Measurements from ENCODE around the gene TMEM248.
"Not testable (repeated sequence)": the region's sequence is repeated elsewhere in the genome, so short reads cannot be mapped to it uniquely, and the experiment has no call there.

TMEM248 gene

DNA sequence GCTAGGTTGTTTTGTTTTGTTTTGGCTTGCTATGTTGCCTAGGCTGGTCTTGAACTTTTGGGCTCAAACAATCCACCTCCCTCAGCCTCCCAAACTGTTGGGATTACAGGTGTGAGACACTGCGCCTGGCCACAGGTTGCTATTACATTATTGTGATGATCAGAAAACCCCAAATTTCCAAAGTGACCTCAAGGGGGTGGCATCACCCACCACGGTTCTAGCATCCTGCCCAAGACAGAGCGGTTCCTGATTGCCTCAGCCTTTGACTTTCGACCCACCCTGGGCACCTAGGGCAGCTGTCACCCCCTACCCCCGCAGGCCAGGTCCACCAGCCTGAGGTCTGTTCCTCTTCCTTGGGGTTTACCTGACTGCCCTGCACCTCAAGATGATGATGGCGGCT, 46.0 kb downstream of the TMEM248 start:
- no peak for TF ChIP-seq SUZ12 (IDR thresholded peaks at IDR 0.05; ENCODE audit: extremely low read depth, insufficient read depth, insufficient read length)
- TF ChIP-seq YY1 (IDR thresholded peaks at IDR 0.05; ENCODE audit: insufficient read depth, insufficient read length), result no peak
- TF ChIP-seq ZNF274 (IDR thresholded peaks at IDR 0.05; ENCODE audit: low read depth, low read length), result no peak
- DNase-seq (ENCODE audit: low read depth, low spot score), result no peak
- Histone ChIP-seq H3K4me3 (ENCODE audit: insufficient read length, low read depth) (no peak overlapping the region), H3K9me3 (ENCODE audit: insufficient read depth, low read length) (no peaks in the 10 kb centered on the region), H3K4me1 (ENCODE audit: insufficient read depth, insufficient read length) (peaks cover 5% of the 10 kb centered on the region), H3K9ac (ENCODE audit: insufficient read length, low read depth) (no peak overlapping the region), H3K27me3 (ENCODE audit: insufficient read depth, insufficient read length) (no peaks in the 10 kb centered on the region), H3K36me3 (ENCODE audit: insufficient read depth, insufficient read length, low read length) (no peaks in the 10 kb centered on the region)

DNA sequence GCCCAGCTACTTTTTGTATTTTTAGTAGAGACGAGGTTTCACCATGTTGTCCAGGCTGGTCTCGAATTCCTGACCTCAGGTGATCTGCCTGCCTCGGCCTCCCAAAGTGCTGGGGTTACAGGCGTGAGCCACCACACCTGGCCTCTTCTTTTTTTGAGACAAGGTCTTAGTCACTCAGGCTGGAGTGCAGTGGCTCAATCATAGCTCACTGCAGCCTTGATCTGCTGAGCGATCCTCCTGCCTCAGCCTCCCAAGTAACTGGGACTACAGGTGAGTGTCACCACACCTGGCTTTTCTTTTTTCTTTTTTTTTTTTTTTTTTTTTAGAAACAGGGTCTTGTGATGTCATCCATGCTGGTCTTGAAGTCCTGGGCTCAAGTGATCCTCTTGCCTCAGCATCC, 48.0 kb downstream of the TMEM248 start:
- H3K9ac ChIP-seq (ENCODE audit: insufficient read length, low read depth); H3K9me3 ChIP-seq (ENCODE audit: insufficient read depth, low read length); H3K4me1 ChIP-seq (ENCODE audit: insufficient read depth, insufficient read length); H3K27me3 ChIP-seq (ENCODE audit: insufficient read depth, insufficient read length); DNase-seq (ENCODE audit: low read depth, low spot score); H3K36me3 ChIP-seq (ENCODE audit: insufficient read depth, insufficient read length, low read length); H3K4me3 ChIP-seq (ENCODE audit: insufficient read length, low read depth): not testable (repeated sequence)

DNA sequence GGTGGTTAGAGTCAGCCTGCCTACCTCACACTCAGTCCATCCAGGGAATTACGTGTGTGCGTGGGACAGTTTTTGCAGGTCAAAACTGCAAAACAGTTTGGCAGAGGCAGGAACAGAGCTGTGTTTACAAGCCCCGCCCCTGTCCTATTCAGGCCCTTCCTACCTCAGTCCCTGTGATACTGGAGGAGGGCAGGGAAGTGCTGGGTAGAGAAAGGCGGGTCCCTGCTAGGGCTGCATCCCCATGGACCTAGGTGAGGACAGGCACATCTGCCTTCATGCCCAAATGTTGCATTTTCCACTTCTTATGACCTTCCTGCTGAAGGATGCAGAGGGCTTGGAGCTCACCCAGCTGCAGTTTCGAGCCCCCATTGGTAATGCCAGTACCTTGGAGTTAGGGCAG, 49.3 kb downstream of the TMEM248 start:
- H3K4me1 ChIP-seq (ENCODE audit: insufficient read depth, insufficient read length), result peaks cover 5% of the 10 kb centered on the region
- no peak for DNase-seq (ENCODE audit: low read depth, low spot score)
- no peak overlapping the region for H3K9ac ChIP-seq (ENCODE audit: insufficient read length, low read depth)
- no peaks in the 10 kb centered on the region; the same call in 1 of the 2 replicates for H3K9me3 ChIP-seq (ENCODE audit: insufficient read depth, low read length)
- H3K36me3 ChIP-seq (ENCODE audit: insufficient read depth, insufficient read length, low read length), result no peaks in the 10 kb centered on the region
- no peak overlapping the region for H3K4me3 ChIP-seq (ENCODE audit: insufficient read length, low read depth)
- no peak for TF ChIP-seq SUZ12 (IDR thresholded peaks at IDR 0.05; ENCODE audit: extremely low read depth, insufficient read depth, insufficient read length)
- no peak for TF ChIP-seq ZNF274 (IDR thresholded peaks at IDR 0.05; ENCODE audit: low read depth, low read length)
- no peak for TF ChIP-seq YY1 (IDR thresholded peaks at IDR 0.05; ENCODE audit: insufficient read depth, insufficient read length)
- H3K27me3 ChIP-seq (ENCODE audit: insufficient read depth, insufficient read length), result no peaks in the 10 kb centered on the region

GRCh38 chr7:66974986-66975590, 54.1 kb downstream of the TMEM248 start:
- Histone ChIP-seq H3K9me3 (ENCODE audit: insufficient read depth, low read length) (peaks cover 4% of the 10 kb centered on the region; the same call in 1 of the 2 replicates), H3K36me3 (ENCODE audit: insufficient read depth, insufficient read length, low read length) (no peaks in the 10 kb centered on the region)

DNA sequence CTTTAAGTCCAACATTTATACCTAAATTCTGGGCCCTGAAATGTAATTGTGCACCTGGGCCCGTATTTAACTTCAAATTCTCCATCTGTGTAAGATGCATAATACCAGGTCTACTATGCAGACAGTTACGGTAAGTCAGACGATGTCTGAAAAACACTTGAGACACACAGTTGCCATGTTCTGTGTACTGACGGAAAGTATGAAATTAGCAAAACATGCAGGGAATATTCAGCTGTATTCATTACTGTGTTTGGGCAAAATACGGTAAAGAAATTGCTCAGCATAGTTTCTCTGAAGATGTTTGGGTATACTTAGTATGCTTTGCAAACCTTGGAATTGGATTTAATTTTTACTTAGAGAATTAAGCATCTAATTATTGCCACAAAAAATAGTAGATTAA, 57.3 kb downstream of the TMEM248 start:
- not testable (repeated sequence) for H3K4me3 ChIP-seq (ENCODE audit: insufficient read length, low read depth); H3K9ac ChIP-seq (ENCODE audit: insufficient read length, low read depth); DNase-seq (ENCODE audit: low read depth, low spot score); H3K9me3 ChIP-seq (ENCODE audit: insufficient read depth, low read length); H3K36me3 ChIP-seq (ENCODE audit: insufficient read depth, insufficient read length, low read length); H3K27me3 ChIP-seq (ENCODE audit: insufficient read depth, insufficient read length); H3K4me1 ChIP-seq (ENCODE audit: insufficient read depth, insufficient read length)

More at GRCh38 chr7:66974986-66975590, 54.1 kb downstream of the TMEM248 start:
- H3K4me3 ChIP-seq (ENCODE audit: insufficient read length, low read depth), result no peak overlapping the region
- no peak overlapping the region for H3K9ac ChIP-seq (ENCODE audit: insufficient read length, low read depth)
- no peaks in the 10 kb centered on the region for H3K27me3 ChIP-seq (ENCODE audit: insufficient read depth, insufficient read length)
- peaks cover 5% of the 10 kb centered on the region for H3K4me1 ChIP-seq (ENCODE audit: insufficient read depth, insufficient read length)
- TF ChIP-seq SUZ12 (IDR thresholded peaks at IDR 0.05; ENCODE audit: extremely low read depth, insufficient read depth, insufficient read length) (no peak), ZNF274 (IDR thresholded peaks at IDR 0.05; ENCODE audit: low read depth, low read length) (no peak), YY1 (IDR thresholded peaks at IDR 0.05; ENCODE audit: insufficient read depth, insufficient read length) (no peak)
- DNase-seq (ENCODE audit: low read depth, low spot score), result peak; percentile 48

- H3K4me3 ChIP-seq (ENCODE audit: insufficient read length, low read depth); H3K36me3 ChIP-seq (ENCODE audit: insufficient read depth, insufficient read length, low read length); H3K27me3 ChIP-seq (ENCODE audit: insufficient read depth, insufficient read length); H3K9ac ChIP-seq (ENCODE audit: insufficient read length, low read depth); H3K9me3 ChIP-seq (ENCODE audit: insufficient read depth, low read length); H3K4me1 ChIP-seq (ENCODE audit: insufficient read depth, insufficient read length); DNase-seq (ENCODE audit: low read depth, low spot score): not testable (repeated sequence)
Observed at GRCh38 chr7:66979013-66979412, 58.0 kb downstream of the TMEM248 start.

- H3K4me3 ChIP-seq (ENCODE audit: insufficient read length, low read depth); H3K27me3 ChIP-seq (ENCODE audit: insufficient read depth, insufficient read length); H3K9ac ChIP-seq (ENCODE audit: insufficient read length, low read depth); H3K36me3 ChIP-seq (ENCODE audit: insufficient read depth, insufficient read length, low read length); H3K9me3 ChIP-seq (ENCODE audit: insufficient read depth, low read length); DNase-seq (ENCODE audit: low read depth, low spot score); H3K4me1 ChIP-seq (ENCODE audit: insufficient read depth, insufficient read length): not testable (repeated sequence)
Observed at GRCh38 chr7:66980336-66980735, 59.3 kb downstream of the TMEM248 start.

GRCh38 chr7:66989552-66989951, 68.5 kb downstream of the TMEM248 start:
- H3K4me1 ChIP-seq (ENCODE audit: insufficient read depth, insufficient read length); H3K9me3 ChIP-seq (ENCODE audit: insufficient read depth, low read length); DNase-seq (ENCODE audit: low read depth, low spot score); H3K9ac ChIP-seq (ENCODE audit: insufficient read length, low read depth); H3K4me3 ChIP-seq (ENCODE audit: insufficient read length, low read depth); H3K27me3 ChIP-seq (ENCODE audit: insufficient read depth, insufficient read length): not testable (repeated sequence)
- peaks cover 38% of the 10 kb centered on the region for H3K36me3 ChIP-seq (ENCODE audit: insufficient read depth, insufficient read length, low read length)

- not testable (repeated sequence) for H3K9me3 ChIP-seq (ENCODE audit: insufficient read depth, low read length); H3K4me1 ChIP-seq (ENCODE audit: insufficient read depth, insufficient read length); H3K27me3 ChIP-seq (ENCODE audit: insufficient read depth, insufficient read length); H3K9ac ChIP-seq (ENCODE audit: insufficient read length, low read depth); DNase-seq (ENCODE audit: low read depth, low spot score)
- Histone ChIP-seq H3K4me3 (ENCODE audit: insufficient read length, low read depth) (peak overlapping the region; percentile 83), H3K36me3 (ENCODE audit: insufficient read depth, insufficient read length, low read length) (peaks cover 31% of the 10 kb centered on the region)
Observed at GRCh38 chr7:66994051-66994450, 73.0 kb downstream of the TMEM248 start.

DNA sequence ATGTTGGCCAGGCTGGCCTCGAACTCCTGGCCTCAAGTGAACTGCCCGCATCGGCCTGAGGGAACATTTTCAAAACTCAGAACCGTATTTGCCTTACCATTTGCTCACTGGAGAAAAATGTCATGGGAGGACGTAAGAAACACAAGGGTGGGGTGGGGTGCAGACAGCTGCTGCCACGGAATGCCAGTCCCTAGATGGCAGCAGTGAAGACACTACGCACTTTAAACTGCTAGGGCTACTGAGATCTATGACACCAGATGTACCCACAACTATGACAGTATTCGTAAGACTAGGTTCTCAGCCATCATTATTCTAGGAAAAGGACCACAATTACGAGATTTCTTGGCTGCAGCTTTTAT, 73.6 kb downstream of the TMEM248 start:
- not testable (repeated sequence) for H3K9me3 ChIP-seq (ENCODE audit: insufficient read depth, low read length); DNase-seq (ENCODE audit: low read depth, low spot score); H3K27me3 ChIP-seq (ENCODE audit: insufficient read depth, insufficient read length); H3K4me1 ChIP-seq (ENCODE audit: insufficient read depth, insufficient read length)
- Histone ChIP-seq H3K4me3 (ENCODE audit: insufficient read length, low read depth) (peak overlapping the region; percentile 83), H3K9ac (ENCODE audit: insufficient read length, low read depth) (peak overlapping the region; percentile 90), H3K36me3 (ENCODE audit: insufficient read depth, insufficient read length, low read length) (peaks cover 31% of the 10 kb centered on the region)

DNA sequence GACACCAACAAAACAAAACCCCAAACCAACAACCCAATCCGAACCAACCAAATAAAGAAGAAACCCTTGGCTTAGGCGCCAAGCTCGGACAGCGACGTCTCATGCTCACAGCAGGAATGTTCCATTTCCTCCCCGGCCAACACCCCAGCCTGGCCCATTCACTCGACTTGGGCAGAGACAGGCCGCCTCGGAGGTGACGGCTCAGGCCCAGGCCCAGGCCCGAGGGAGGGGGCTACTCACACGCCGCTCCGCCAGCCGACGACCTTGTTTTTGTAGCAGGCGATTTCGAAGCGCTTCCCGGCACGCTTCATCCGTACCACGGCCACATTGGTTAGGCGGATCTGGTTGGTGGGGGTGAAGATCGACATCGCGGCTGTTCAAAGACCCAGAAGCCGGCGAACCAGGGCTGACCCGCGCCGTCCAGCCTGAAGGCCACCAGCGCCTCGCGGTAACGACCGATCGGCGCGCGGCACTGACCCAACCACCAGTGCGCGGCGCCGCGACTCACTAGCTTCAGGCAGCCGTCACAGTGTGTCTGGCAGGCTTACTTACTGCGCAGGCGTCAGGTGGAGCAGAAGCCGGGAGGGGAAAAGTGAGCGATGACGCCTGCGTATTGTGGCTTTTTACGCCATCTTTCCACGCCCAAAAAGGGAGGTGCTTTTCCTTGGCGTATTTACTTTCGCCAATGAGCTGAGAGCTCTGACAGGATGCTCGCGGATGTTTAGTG, 74.2 kb downstream of the TMEM248 start, which contains the start of gene SBDS:
SBDS (minus strand) TSS at position 537 of the 727 bp plus-strand sequence; CDS start at position 368, 169 bp downstream.
- not testable (repeated sequence) for H3K4me1 ChIP-seq (ENCODE audit: insufficient read depth, insufficient read length); H3K9me3 ChIP-seq (ENCODE audit: insufficient read depth, low read length); H3K27me3 ChIP-seq (ENCODE audit: insufficient read depth, insufficient read length)
- Histone ChIP-seq H3K9ac (ENCODE audit: insufficient read length, low read depth) (peak within 1 kb of the TSS; percentile 90), H3K36me3 (ENCODE audit: insufficient read depth, insufficient read length, low read length) (peaks cover 33% of the 10 kb centered on the region), H3K4me3 (ENCODE audit: insufficient read length, low read depth) (peak within 1 kb of the TSS; percentile 83)
- peak; percentile 98 for DNase-seq (ENCODE audit: low read depth, low spot score)
